VCaP (cell line): ENCODE data around the gene STX4.

Experiments
- H3K27ac ChIP-seq: fragments of 450-650 bp; 2 replicates; pipeline ENCODE4 v1.5.1; 2017
- TF ChIP-seq, protein P1 (sequence below): fragments of 450-650 bp; conservative IDR thresholded peaks from 2 replicates; pipeline ENCODE4 v1.5.1; 2017; ENCODE audit warnings: mild to moderate bottlenecking, moderate library complexity

The STX4 gene

DNA sequence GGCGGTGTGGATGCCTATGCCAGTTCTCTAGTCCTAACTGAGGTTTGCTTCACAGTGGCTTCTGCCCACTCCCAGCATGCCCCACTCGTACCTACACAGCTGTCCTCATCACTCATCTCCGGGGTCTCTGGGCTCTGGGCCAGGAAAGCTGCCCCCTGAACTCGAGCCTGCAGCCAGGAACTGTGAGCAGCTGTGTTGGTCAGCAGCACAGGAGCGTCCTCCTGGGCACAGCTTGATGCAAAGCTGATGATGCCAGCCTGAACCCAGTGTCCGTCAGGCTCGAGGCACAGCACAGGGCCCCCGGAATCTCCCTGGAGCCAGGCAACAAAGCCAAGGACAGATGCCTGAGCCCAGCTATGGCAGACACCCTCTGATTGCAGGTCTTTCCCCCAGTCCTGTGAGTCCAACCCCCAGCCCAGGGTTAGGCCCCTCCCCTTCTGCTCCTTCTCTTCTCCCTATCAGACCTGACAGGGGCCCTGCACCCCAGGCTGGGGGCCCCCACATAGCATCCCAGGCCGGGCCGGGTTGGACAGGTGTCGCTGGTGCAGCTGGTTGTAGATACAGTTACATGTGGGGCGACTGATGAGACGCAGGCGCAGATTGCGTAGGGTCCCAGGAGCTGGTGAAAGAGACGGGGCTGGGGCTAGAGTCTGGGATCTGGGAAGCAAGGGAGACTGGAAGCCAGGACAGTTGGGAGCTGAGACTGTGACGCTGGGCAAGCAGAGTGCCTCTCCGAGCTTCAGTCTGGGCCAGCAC, 52.7 kb downstream of the STX4 start:
- TF ChIP-seq, protein P1, sequence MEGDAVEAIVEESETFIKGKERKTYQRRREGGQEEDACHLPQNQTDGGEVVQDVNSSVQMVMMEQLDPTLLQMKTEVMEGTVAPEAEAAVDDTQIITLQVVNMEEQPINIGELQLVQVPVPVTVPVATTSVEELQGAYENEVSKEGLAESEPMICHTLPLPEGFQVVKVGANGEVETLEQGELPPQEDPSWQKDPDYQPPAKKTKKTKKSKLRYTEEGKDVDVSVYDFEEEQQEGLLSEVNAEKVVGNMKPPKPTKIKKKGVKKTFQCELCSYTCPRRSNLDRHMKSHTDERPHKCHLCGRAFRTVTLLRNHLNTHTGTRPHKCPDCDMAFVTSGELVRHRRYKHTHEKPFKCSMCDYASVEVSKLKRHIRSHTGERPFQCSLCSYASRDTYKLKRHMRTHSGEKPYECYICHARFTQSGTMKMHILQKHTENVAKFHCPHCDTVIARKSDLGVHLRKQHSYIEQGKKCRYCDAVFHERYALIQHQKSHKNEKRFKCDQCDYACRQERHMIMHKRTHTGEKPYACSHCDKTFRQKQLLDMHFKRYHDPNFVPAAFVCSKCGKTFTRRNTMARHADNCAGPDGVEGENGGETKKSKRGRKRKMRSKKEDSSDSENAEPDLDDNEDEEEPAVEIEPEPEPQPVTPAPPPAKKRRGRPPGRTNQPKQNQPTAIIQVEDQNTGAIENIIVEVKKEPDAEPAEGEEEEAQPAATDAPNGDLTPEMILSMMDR: no peak
- H3K27ac ChIP-seq: no peak overlapping the region

DNA sequence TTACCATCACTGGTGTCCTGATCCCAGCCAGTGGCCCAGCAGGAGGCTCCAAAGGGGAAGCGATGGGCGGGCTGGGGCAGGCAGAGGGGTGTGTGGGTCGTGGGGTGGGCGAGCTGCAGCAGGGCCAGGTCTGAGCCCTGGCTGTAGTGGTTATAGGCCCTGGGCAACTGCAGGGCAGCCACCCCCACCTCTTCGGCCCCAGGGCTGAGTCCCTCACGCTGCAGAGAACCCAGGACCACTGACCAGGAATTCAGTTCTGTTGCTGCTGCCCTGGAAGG, 53.2 kb downstream of the STX4 start:
- no peak overlapping the region for H3K27ac ChIP-seq

DNA sequence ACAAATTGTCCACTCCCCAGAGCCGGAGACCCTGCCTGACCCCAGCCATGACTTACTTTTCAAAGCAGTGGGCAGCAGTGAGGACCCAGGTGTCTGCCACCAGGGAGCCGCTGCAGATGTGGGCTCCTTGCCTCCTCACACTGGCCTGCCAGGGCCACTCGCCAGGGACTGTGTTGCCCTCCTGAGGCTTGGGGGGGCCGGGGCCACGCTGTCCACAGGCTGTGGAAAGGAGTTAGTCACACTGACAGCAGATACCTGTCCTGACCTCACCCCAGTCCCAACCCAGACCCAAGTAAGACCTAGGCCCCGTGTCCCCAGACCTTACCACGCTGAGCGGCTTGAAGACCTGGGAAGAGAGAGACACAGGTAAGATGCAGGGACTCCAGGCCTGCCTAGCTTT, 54.1 kb downstream of the STX4 start:
- TF ChIP-seq, protein P1: no peak
- H3K27ac ChIP-seq: no peak overlapping the region

More for the DNA sequence above, 53.2 kb downstream of the STX4 start:
- TF ChIP-seq, protein P1: no peak

DNA sequence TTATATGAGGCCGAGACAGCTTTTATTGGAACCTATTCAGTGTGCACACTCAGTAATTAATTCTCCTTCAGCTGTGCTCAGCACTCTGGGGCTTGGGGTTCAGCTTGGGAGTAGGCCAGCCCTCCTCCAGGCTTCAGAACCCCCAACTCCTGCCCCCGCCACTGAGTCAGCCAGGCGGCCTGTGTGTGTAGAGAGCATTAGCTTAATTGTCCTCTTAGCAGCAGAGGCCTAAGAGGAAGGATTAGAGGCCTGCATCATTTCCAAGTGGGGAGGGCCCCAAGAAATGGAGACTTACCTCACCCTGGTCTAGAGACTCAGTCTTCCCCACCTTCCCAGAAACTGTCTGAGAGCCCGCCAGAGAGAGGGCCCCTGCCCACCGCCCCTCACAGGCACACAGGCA, 54.6 kb downstream of the STX4 start:
- TF ChIP-seq, protein P1: no peak
- no peak overlapping the region for H3K27ac ChIP-seq

DNA sequence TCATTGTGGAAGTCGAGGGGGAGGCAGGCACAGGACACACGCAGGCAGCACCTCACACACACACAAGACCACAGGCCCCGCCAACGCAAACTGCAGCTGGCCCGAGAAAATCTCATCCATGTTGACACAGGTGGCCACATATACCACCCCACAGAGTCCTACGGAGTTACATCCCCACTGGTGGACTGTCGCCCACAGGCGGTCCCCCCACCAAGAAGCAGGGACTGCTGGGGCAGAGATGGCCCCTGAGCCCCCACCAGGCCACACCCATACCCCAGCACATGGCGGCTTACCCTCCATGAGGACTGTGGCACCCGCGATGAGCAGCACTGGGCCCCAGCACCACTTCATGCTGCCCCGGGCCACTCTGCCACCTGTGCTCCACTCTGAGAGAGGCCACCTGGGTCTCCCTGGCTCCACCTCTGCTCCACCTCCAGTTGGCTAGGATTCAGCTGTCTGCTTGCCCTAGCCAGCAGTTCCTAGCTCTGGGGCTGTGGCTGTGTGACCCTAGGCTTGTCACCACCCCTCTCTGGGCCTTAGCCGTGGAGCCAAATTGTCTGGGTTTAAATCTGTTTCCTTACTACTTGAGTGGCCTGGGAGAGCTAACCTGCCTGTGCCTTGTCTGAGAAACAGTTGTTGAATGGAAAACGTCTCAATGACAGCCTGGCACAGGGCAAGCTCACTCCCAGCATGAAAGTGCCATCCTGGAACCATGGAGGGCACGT, 55.3 kb downstream of the STX4 start, which contains the start of gene PRSS53:
TSS of gene PRSS53 (minus strand) at position 485 of the 725 bp plus-strand sequence. CDS start at position 351, 134 bp downstream.
- TF ChIP-seq, protein P1: no peak

DNA sequence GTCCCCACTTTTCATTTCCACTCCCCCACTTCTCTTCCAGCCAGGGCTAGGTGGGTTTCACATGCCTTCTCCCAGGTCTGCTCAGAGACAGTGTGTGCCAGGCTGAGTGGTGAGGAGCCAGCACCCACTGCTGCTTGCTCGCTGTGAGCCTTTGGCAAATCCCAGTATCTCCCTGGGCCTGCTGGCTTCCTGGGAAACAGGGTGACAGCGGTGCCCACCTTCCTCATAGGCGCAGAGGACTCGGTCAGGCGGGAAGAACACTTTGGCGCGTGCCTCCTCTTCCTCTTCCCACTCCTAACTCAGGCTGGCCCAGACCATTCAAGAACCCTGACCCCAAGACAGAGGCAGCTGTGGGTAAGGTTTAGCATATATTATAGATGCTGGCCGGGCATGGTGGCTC, 55.8 kb downstream of the STX4 start:
- TF ChIP-seq, protein P1: no peak
- no peak overlapping the region for H3K27ac ChIP-seq

More for the DNA sequence above, 55.3 kb downstream of the STX4 start, which contains the start of gene PRSS53:
- H3K27ac ChIP-seq: no peak within 1 kb of the TSS
